WTC11 (cell line): ENCODE measurements around the gene ABHD1. TPM values are rescaled to one million over a fixed set of nuclear protein-coding genes. Genes with fewer than 3 reads are reported as not detected.
A peak's percentile ranks its signal among the peaks of the same experiment; 100 is the strongest.

Source experiments
- ATAC-seq: fragments of 200-7000 bp; cut with Tn5 transposase; 2 replicates; pipeline ENCODE4 v1.10.0; 2021; ENCODE audit warnings: mild to moderate bottlenecking, moderate library complexity
- Bru-seq: library from RNA; stranded (reverse); fragments of 400-500 nt; gene quantifications from one replicate; lab custom pipeline; 2021; lab: Mats Ljungman, UMichigan
- CTCF ChIA-PET: fragments of 300-600 bp; sonication (Branson Sonifier 250); formaldehyde crosslinking; loops from one replicate; lab custom pipeline; 2021; ENCODE audit warnings: antibody characterized with exemption; lab: Charles Lee
- POLR2A ChIA-PET: fragments of 350-600 bp; sonication (Branson Sonifier 250); formaldehyde crosslinking; loops from one replicate; lab custom pipeline; 2021; ENCODE audit warnings: antibody characterized with exemption; lab: Charles Lee
- DNase-seq: peaks from one replicate; pipeline ENCODE4 v3.0.0; 2021; ENCODE audit warnings: low spot score
- H3K27ac Mint-ChIP-seq: 2 replicates; pipeline ENCODE4 v1.8.0; 2021; ENCODE audit warnings: mixed read lengths
- H3K27me3 Mint-ChIP-seq: 2 replicates; pipeline ENCODE4 v1.8.0; 2021; ENCODE audit warnings: low read depth, mild to moderate bottlenecking, moderate library complexity, mixed read lengths
- H3K36me3 Mint-ChIP-seq: 2 replicates; pipeline ENCODE4 v1.8.0; 2021; ENCODE audit warnings: mixed read lengths
- H3K4me1 Mint-ChIP-seq: 2 replicates; pipeline ENCODE4 v1.8.0; 2022; ENCODE audit warnings: mixed read lengths
- H3K4me3 Mint-ChIP-seq: 2 replicates; pipeline ENCODE4 v1.8.0; 2021; ENCODE audit warnings: mild to moderate bottlenecking, moderate library complexity, mixed read lengths
- H3K9me3 Mint-ChIP-seq: 2 replicates; pipeline ENCODE4 v1.8.0; 2021; ENCODE audit warnings: mixed read lengths
- ATF1 ChIP-seq: sonication (generic); formaldehyde crosslinking; IDR thresholded peaks from 2 replicates; pipeline ENCODE4 v1.8.1; 2023; ENCODE audit warnings: mild to moderate bottlenecking, moderate library complexity, missing genetic modification reagents
- ELF4 ChIP-seq: sonication (generic); formaldehyde crosslinking; IDR thresholded peaks from 2 replicates; pipeline ENCODE4 v1.8.1; 2022; ENCODE audit warnings: low read depth, mild to moderate bottlenecking, moderate library complexity, missing genetic modification reagents
- ETV6 ChIP-seq: sonication (generic); formaldehyde crosslinking; IDR thresholded peaks from 2 replicates; pipeline ENCODE4 v1.8.1; 2022; ENCODE audit warnings: mild to moderate bottlenecking, missing genetic modification reagents
- FOXJ3 ChIP-seq: sonication (generic); formaldehyde crosslinking; IDR thresholded peaks from 2 replicates; pipeline ENCODE4 v1.9.0; 2021; ENCODE audit warnings: missing genetic modification reagents, mild to moderate bottlenecking, borderline replicate concordance
- HMGA2 ChIP-seq: fragments of 250-450 bp; sonication (Bioruptor Pico); IDR thresholded peaks from 2 replicates; pipeline ENCODE4 v1.4.0; 2021; ENCODE audit warnings: mild to moderate bottlenecking, moderate library complexity
- JAZF1 ChIP-seq: fragments of 250-450 bp; sonication (Bioruptor Pico); IDR thresholded peaks from 2 replicates; pipeline ENCODE4 v1.9.0; 2021; ENCODE audit warnings: moderate library complexity, mild to moderate bottlenecking, inconsistent platforms
- MXD4 ChIP-seq: fragments of 250-450 bp; sonication (Bioruptor Pico); IDR thresholded peaks from 2 replicates; pipeline ENCODE4 v1.8.0; 2021; ENCODE audit warnings: mild to moderate bottlenecking, moderate library complexity, borderline replicate concordance
- NFYB ChIP-seq: sonication (generic); formaldehyde crosslinking; conservative IDR thresholded peaks from 2 replicates; pipeline ENCODE4 v1.8.0; 2022; ENCODE audit warnings: low read depth, missing genetic modification reagents
- NR1H2 ChIP-seq: sonication (generic); formaldehyde crosslinking; IDR thresholded peaks from 2 replicates; pipeline ENCODE4 v1.9.0; 2021; ENCODE audit warnings: mild to moderate bottlenecking, moderate library complexity, missing genetic modification reagents
- NR3C1 ChIP-seq: sonication (generic); formaldehyde crosslinking; conservative IDR thresholded peaks from 2 replicates; pipeline ENCODE4 v1.8.1; 2023; ENCODE audit warnings: low read depth, mild to moderate bottlenecking, missing genetic modification reagents
- OVOL2 ChIP-seq: fragments of 250-450 bp; sonication (Bioruptor Pico); IDR thresholded peaks from 2 replicates; pipeline ENCODE4 v1.9.0; 2021; ENCODE audit warnings: mild to moderate bottlenecking, borderline replicate concordance
- SMAD3 ChIP-seq: sonication (generic); formaldehyde crosslinking; IDR thresholded peaks from 2 replicates; pipeline ENCODE4 v1.8.0; 2022; ENCODE audit warnings: missing genetic modification reagents, mild to moderate bottlenecking, borderline replicate concordance
- SP1 ChIP-seq: sonication (generic); formaldehyde crosslinking; conservative IDR thresholded peaks from 2 replicates; pipeline ENCODE4 v1.8.1; 2022; ENCODE audit warnings: missing genetic modification reagents
- TCF7 ChIP-seq: sonication (generic); formaldehyde crosslinking; IDR thresholded peaks from 2 replicates; pipeline ENCODE4 v1.8.0; 2022; ENCODE audit warnings: mild to moderate bottlenecking, low read depth, missing genetic modification reagents, moderate library complexity
- TEAD4 ChIP-seq: sonication (generic); formaldehyde crosslinking; IDR thresholded peaks from 2 replicates; pipeline ENCODE4 v1.8.0; 2022; ENCODE audit warnings: mild to moderate bottlenecking, missing genetic modification reagents
- ZNF219 ChIP-seq: sonication (generic); formaldehyde crosslinking; IDR thresholded peaks from 2 replicates; pipeline ENCODE4 v1.8.0; 2023; ENCODE audit warnings: missing genetic modification reagents, mild to moderate bottlenecking, borderline replicate concordance
- ZNF232 ChIP-seq: sonication (generic); formaldehyde crosslinking; IDR thresholded peaks from 2 replicates; pipeline ENCODE4 v1.8.0; 2022; ENCODE audit warnings: mild to moderate bottlenecking, missing genetic modification reagents
- ZNF396 ChIP-seq: fragments of 250-450 bp; sonication (Bioruptor Pico); IDR thresholded peaks from 2 replicates; pipeline ENCODE4 v1.8.0; 2021; ENCODE audit warnings: mild to moderate bottlenecking, moderate library complexity, borderline replicate concordance
- ZNF416 ChIP-seq: fragments of 250-450 bp; sonication (Bioruptor Pico); IDR thresholded peaks from 2 replicates; pipeline ENCODE4 v1.9.0; 2021; ENCODE audit warnings: mild to moderate bottlenecking, inconsistent platforms
- ZNF423 ChIP-seq: fragments of 250-450 bp; sonication (Bioruptor Pico); IDR thresholded peaks from 2 replicates; pipeline ENCODE4 v2.1.2; 2022; ENCODE audit warnings: mild to moderate bottlenecking, moderate library complexity
- ZNF425 ChIP-seq: fragments of 250-450 bp; sonication (Bioruptor Pico); conservative IDR thresholded peaks from 2 replicates; pipeline ENCODE4 v1.9.0; 2021; ENCODE audit warnings: mild to moderate bottlenecking
- long read RNA-seq, 3 experiments: library from RNA in 1 of 3; library from capped mRNA in 1 of 3; library from polyadenylated mRNA in 1 of 3; unstranded in 2 of 3; stranded (forward) in 1 of 3; transcript quantifications; one replicate each; pipeline ENCODE4 v2.0.0, GENCODE V29; 2021
- total RNA-seq: library from RNA; stranded (reverse); gene quantifications from 3 replicates; pipeline ENCODE4 v1.2.3, GENCODE V29; 2021
- TF ChIP-seq, protein P1 (sequence below): fragments of 250-450 bp; sonication (Bioruptor Pico); IDR thresholded peaks from 2 replicates; pipeline ENCODE4 v1.9.0; 2021; ENCODE audit warnings: moderate library complexity, mild to moderate bottlenecking, inconsistent platforms, borderline replicate concordance
- TF ChIP-seq, protein P2 (sequence below): sonication (generic); formaldehyde crosslinking; IDR thresholded peaks from 2 replicates; pipeline ENCODE4 v1.8.1; 2023; ENCODE audit warnings: mild to moderate bottlenecking, missing genetic modification reagents, moderate library complexity
- TF ChIP-seq, protein P3 (sequence below): sonication (generic); formaldehyde crosslinking; IDR thresholded peaks from 2 replicates; pipeline ENCODE4 v1.8.1; 2022; ENCODE audit warnings: low read depth, mild to moderate bottlenecking, moderate library complexity, missing genetic modification reagents, borderline replicate concordance
- TF ChIP-seq, protein P4 (sequence below): fragments of 250-450 bp; sonication (Bioruptor Pico); IDR thresholded peaks from 2 replicates; pipeline ENCODE4 v1.8.0; 2021; ENCODE audit warnings: mild to moderate bottlenecking
- TF ChIP-seq, protein P5 (sequence below): sonication (generic); formaldehyde crosslinking; conservative IDR thresholded peaks from 2 replicates; pipeline ENCODE4 v1.8.1; 2022; ENCODE audit warnings: mild to moderate bottlenecking, missing genetic modification reagents
- TF ChIP-seq, protein P6 (sequence below): sonication (generic); formaldehyde crosslinking; IDR thresholded peaks from 2 replicates; pipeline ENCODE4 v1.8.1; 2022; ENCODE audit warnings: low read depth, missing genetic modification reagents, borderline replicate concordance
- TF ChIP-seq, protein P7 (sequence below): sonication (generic); formaldehyde crosslinking; IDR thresholded peaks from 2 replicates; pipeline ENCODE4 v1.8.0; 2022; ENCODE audit warnings: mild to moderate bottlenecking, missing genetic modification reagents

The ABHD1 gene
- total RNA-seq, result 0.31 to 0.62 TPM (median 0.53 TPM) in 3 replicates
- Bru-seq, nascent RNA, result percentile 33 among the genes with signal in this experiment
- long read RNA-seq, experiment 1, partial matches to known transcripts, result 0 of 3 reads
- long read RNA-seq, experiment 1, other reads (novel, unspliced or antisense), result 2 of 3 reads
- long read RNA-seq, experiment 2, result 0 reads
- long read RNA-seq, experiment 3, result 0 reads

DNA sequence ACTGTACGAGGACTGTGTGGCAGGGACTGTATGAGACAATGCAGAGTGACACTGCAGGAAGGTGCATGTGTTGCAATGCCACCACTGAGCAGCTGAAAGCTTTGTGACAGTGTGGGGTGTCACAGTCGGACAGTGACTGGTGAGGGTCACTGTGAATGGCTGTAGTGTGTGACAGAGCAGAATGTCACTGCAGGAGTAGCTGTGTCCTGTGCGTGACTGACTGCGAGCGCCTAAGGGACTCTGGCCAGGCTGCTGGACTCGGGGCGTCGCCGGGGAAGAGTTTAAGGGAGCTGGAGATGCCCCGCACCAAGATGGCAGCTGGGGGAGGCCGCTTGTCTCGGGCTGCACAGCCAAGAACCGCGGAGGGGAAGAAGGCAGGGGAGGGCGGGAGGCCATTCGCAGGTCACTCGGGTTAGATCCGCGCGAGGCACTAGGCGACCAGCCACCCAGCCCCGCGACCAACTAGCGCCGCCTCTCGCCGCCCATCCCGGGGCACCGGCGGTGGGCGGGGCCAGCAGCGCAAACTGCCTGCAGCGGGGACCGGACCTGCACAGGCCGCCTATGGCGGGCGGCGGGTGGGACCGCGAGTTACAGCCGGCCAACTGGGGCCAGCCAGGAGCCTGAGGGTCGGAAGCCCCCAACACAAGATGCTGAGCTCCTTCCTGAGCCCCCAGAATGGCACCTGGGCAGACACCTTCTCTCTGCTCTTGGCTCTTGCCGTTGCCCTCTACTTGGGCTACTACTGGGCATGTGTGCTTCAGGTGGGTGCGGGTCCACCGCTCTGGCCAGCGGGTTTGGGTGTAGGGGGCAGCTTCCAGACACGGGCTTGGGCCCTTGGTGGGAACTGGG lies at the start of gene ABHD1:
Gene ABHD1, plus strand, starts transcription at position 514 of the 849 bp plus-strand sequence. Its CDS starts 134 bp downstream, at position 648.
- no peaks in the 10 kb centered on the region for H3K36me3 Mint-ChIP-seq
- peaks cover 16% of the 10 kb centered on the region; the same call in 1 of the 2 replicates for H3K4me1 Mint-ChIP-seq
- peak; percentile 71 for DNase-seq
- ChIA-PET CTCF (interaction anchor here (0.9 to 3.1 kb wide), 9 partner anchors 9 to 158 kb away, joined by 3 to 33 read pairs (median 4); partner anchors contain the start of genes KHK, PREB and TRIM54), POLR2A (interaction anchor here (0.7 to 1.6 kb wide), 3 partner anchors 10 to 185 kb away, joined by 3 to 9 read pairs (median 4); partner anchors contain the start of genes PREB and UCN)
- H3K27me3 Mint-ChIP-seq, result peaks cover 62% of the 10 kb centered on the region
- no peak within 1 kb of the TSS for H3K27ac Mint-ChIP-seq
- H3K9me3 Mint-ChIP-seq, result no peaks in the 10 kb centered on the region
- peak within 1 kb of the TSS; percentile 84 for H3K4me3 Mint-ChIP-seq
- peak; percentile 84 for ATAC-seq
- no peak for TF ChIP-seq SMAD3 (CRISPR knock-in tag)
- TF ChIP-seq ZNF416, result no peak
- TF ChIP-seq ELF4, result no peak
- 0 out of 2 replicates have a peak, but pooled peaks have one; percentile 52 for TF ChIP-seq TCF7 (CRISPR knock-in tag)
- TF ChIP-seq ZNF396 (CRISPR knock-in tag), result no peak
- TF ChIP-seq, protein P1, sequence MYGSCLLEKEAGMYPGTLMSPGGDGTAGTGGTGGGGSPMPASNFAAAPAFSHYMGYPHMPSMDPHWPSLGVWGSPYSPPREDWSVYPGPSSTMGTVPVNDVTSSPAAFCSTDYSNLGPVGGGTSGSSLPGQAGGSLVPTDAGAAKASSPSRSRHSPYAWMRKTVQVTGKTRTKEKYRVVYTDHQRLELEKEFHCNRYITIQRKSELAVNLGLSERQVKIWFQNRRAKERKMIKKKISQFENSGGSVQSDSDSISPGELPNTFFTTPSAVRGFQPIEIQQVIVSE, result no peak
- peak; percentile 74 for TF ChIP-seq SP1 (CRISPR knock-in tag)
- TF ChIP-seq OVOL2, result no peak
- TF ChIP-seq, protein P2, sequence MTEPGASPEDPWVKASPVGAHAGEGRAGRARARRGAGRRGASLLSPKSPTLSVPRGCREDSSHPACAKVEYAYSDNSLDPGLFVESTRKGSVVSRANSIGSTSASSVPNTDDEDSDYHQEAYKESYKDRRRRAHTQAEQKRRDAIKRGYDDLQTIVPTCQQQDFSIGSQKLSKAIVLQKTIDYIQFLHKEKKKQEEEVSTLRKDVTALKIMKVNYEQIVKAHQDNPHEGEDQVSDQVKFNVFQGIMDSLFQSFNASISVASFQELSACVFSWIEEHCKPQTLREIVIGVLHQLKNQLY (CRISPR knock-in tag), result no peak
- TF ChIP-seq JAZF1, result no peak
- no peak for TF ChIP-seq MXD4 (CRISPR knock-in tag)
- TF ChIP-seq ZNF425 (CRISPR knock-in tag), result no peak
- TF ChIP-seq, protein P3, sequence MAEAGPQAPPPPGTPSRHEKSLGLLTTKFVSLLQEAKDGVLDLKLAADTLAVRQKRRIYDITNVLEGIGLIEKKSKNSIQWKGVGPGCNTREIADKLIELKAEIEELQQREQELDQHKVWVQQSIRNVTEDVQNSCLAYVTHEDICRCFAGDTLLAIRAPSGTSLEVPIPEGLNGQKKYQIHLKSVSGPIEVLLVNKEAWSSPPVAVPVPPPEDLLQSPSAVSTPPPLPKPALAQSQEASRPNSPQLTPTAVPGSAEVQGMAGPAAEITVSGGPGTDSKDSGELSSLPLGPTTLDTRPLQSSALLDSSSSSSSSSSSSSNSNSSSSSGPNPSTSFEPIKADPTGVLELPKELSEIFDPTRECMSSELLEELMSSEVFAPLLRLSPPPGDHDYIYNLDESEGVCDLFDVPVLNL (CRISPR knock-in tag), result no peak
- no peak for TF ChIP-seq ATF1 (CRISPR knock-in tag)
- TF ChIP-seq ZNF232 (CRISPR knock-in tag), result no peak
- TF ChIP-seq, protein P4, sequence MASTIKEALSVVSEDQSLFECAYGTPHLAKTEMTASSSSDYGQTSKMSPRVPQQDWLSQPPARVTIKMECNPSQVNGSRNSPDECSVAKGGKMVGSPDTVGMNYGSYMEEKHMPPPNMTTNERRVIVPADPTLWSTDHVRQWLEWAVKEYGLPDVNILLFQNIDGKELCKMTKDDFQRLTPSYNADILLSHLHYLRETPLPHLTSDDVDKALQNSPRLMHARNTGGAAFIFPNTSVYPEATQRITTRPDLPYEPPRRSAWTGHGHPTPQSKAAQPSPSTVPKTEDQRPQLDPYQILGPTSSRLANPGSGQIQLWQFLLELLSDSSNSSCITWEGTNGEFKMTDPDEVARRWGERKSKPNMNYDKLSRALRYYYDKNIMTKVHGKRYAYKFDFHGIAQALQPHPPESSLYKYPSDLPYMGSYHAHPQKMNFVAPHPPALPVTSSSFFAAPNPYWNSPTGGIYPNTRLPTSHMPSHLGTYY, result no peak
- no peak for TF ChIP-seq ZNF423 (CRISPR knock-in tag)
- TF ChIP-seq, protein P5, sequence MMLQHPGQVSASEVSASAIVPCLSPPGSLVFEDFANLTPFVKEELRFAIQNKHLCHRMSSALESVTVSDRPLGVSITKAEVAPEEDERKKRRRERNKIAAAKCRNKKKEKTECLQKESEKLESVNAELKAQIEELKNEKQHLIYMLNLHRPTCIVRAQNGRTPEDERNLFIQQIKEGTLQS, result no peak
- TF ChIP-seq NR1H2 (CRISPR knock-in tag), result no peak
- TF ChIP-seq ZNF219, result no peak
- no peak for TF ChIP-seq TEAD4 (CRISPR knock-in tag)
- TF ChIP-seq HMGA2, result no peak
- peak; percentile 82; the same call in 1 of the 2 replicates for TF ChIP-seq ETV6 (CRISPR knock-in tag)
- TF ChIP-seq FOXJ3 (CRISPR knock-in tag), result no peak
- TF ChIP-seq NFYB (CRISPR knock-in tag), result no peak
- TF ChIP-seq NR3C1 (CRISPR knock-in tag), result no peak
- TF ChIP-seq, protein P6, sequence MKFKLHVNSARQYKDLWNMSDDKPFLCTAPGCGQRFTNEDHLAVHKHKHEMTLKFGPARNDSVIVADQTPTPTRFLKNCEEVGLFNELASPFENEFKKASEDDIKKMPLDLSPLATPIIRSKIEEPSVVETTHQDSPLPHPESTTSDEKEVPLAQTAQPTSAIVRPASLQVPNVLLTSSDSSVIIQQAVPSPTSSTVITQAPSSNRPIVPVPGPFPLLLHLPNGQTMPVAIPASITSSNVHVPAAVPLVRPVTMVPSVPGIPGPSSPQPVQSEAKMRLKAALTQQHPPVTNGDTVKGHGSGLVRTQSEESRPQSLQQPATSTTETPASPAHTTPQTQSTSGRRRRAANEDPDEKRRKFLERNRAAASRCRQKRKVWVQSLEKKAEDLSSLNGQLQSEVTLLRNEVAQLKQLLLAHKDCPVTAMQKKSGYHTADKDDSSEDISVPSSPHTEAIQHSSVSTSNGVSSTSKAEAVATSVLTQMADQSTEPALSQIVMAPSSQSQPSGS (CRISPR knock-in tag), result no peak
- TF ChIP-seq, protein P7, sequence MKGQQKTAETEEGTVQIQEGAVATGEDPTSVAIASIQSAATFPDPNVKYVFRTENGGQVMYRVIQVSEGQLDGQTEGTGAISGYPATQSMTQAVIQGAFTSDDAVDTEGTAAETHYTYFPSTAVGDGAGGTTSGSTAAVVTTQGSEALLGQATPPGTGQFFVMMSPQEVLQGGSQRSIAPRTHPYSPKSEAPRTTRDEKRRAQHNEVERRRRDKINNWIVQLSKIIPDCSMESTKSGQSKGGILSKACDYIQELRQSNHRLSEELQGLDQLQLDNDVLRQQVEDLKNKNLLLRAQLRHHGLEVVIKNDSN, result no peak
